Smooth muscle cell (in vitro differentiated cells): Measurements from ENCODE around the gene PATE1. TPM values are rescaled to one million over a fixed set of nuclear protein-coding genes. Genes with fewer than 3 reads are reported as not detected.

Experiments
- DNase-seq: peaks from one replicate; lab custom pipeline; 2025; ENCODE audit not compliant: unreplicated experiment; lab: John Stamatoyannopoulos, UW
- H2AFZ ChIP-seq: fragments of 200-600 bp; sonication (generic); 2 replicates; pipeline ENCODE4 v1.6.0; 2016; ENCODE audit warnings: antibody characterized with exemption, low read depth, mild to moderate bottlenecking
- H3F3A ChIP-seq: fragments of 200-600 bp; sonication (generic); 2 replicates; pipeline ENCODE4 v1.6.0; 2017; ENCODE audit warnings: antibody characterized with exemption, low read depth
- H3K27ac ChIP-seq: fragments of 200-600 bp; sonication (generic); 2 replicates; pipeline ENCODE4 v1.5.1; 2016; ENCODE audit warnings: low read depth, mild to moderate bottlenecking
- H3K27me3 ChIP-seq: fragments of 200-600 bp; sonication (generic); 2 replicates; pipeline ENCODE4 v1.6.1; 2016; ENCODE audit warnings: low read depth, mild to moderate bottlenecking
- H3K36me3 ChIP-seq: fragments of 200-600 bp; sonication (generic); 2 replicates; pipeline ENCODE4 v1.5.1; 2016; ENCODE audit warnings: low read depth
- H3K4me1 ChIP-seq: fragments of 200-600 bp; sonication (generic); 2 replicates; pipeline ENCODE4 v1.5.1; 2016; ENCODE audit warnings: low read depth
- H3K4me2 ChIP-seq: fragments of 200-600 bp; sonication (generic); 2 replicates; pipeline ENCODE4 v1.6.0; 2016; ENCODE audit warnings: mild to moderate bottlenecking
- H3K4me3 ChIP-seq: fragments of 200-600 bp; sonication (generic); 2 replicates; pipeline ENCODE4 v1.5.1; 2016; ENCODE audit warnings: mild to moderate bottlenecking
- H3K79me2 ChIP-seq: fragments of 200-600 bp; sonication (generic); 2 replicates; pipeline ENCODE4 v1.6.0; 2016; ENCODE audit warnings: low read depth, mild to moderate bottlenecking
- H3K9ac ChIP-seq: fragments of 200-600 bp; sonication (generic); 2 replicates; pipeline ENCODE4 v1.6.0; 2016; ENCODE audit warnings: low read depth
- H3K9me3 ChIP-seq: fragments of 200-600 bp; sonication (generic); replicated peaks from 2 replicates; pipeline ENCODE4 v1.5.1; 2016; ENCODE audit warnings: low read depth
- H4K20me1 ChIP-seq: fragments of 200-600 bp; sonication (generic); 2 replicates; pipeline ENCODE4 v1.6.0; 2016; ENCODE audit warnings: low read depth
- CTCF ChIP-seq: fragments of 200-600 bp; sonication (generic); IDR thresholded peaks from 2 replicates; pipeline ENCODE4 v1.5.1; 2017; ENCODE audit warnings: borderline replicate concordance, mild to moderate bottlenecking, antibody characterized with exemption; ENCODE audit not compliant: insufficient read depth, poor library complexity, severe bottlenecking
- WGBS: methylation state at CpG from one replicate; pipeline ENCODE4 v1.1.7; 2016; ENCODE audit warnings: low lambda C conversion rate; 5-methylcytosine and 5-hydroxymethylcytosine counted together
- polyA plus RNA-seq: library from polyadenylated mRNA; unstranded; fragments of >200 nt; fragmentation: Nextera tagmentation; extraction: Ambion mirVana; gene quantifications from 2 replicates; pipeline ENCODE4 v1.2.1, GENCODE V29; 2016
- total RNA-seq: library from RNA; depleted of rRNA; stranded (reverse); fragments of >200 nt; gene quantifications from 2 replicates; pipeline ENCODE4 v1.2.3, GENCODE V29; 2014

Gene PATE1
- total and polyA plus RNA-seq, 2 experiments from 2014 or later = not detected

GRCh38 chr11:125772834-125773505 lies 26.9 kb downstream of the PATE1 start:
- no peak overlapping the region for H3K4me2 ChIP-seq
- no peak for TF ChIP-seq CTCF
- H3K4me1 ChIP-seq = no peaks in the 10 kb centered on the region

GRCh38 chr11:125773516-125773915 lies 27.4 kb downstream of the PATE1 start:
- no peaks in the 10 kb centered on the region for H3K4me1 ChIP-seq
- H3F3A ChIP-seq = no peaks in the 10 kb centered on the region
- H3K9ac ChIP-seq = no peak overlapping the region
- no peak overlapping the region for H3K4me2 ChIP-seq
- H3K36me3 ChIP-seq = no peaks in the 10 kb centered on the region
- H3K27ac ChIP-seq = no peak overlapping the region
- no peaks in the 10 kb centered on the region for H3K79me2 ChIP-seq
- H3K4me3 ChIP-seq = no peak overlapping the region
- H3K27me3 ChIP-seq = no peaks in the 10 kb centered on the region
- WGBS = 70% methylated on average over 3 of the region's 3 CpGs
- no peaks in the 10 kb centered on the region for H3K9me3 ChIP-seq
- no peak for TF ChIP-seq CTCF
- H2AFZ ChIP-seq = no peak overlapping the region
- no peak for DNase-seq
- no peaks in the 10 kb centered on the region for H4K20me1 ChIP-seq

More at GRCh38 chr11:125772834-125773505, 26.9 kb downstream of the PATE1 start:
- no peak overlapping the region for H2AFZ ChIP-seq
- WGBS = 83% methylated on average over 3 of the region's 3 CpGs
- H3K4me3 ChIP-seq = no peak overlapping the region
- H3K36me3 ChIP-seq = no peaks in the 10 kb centered on the region
- no peaks in the 10 kb centered on the region for H3K27me3 ChIP-seq
- H3K9ac ChIP-seq = no peak overlapping the region
- H3K79me2 ChIP-seq = no peaks in the 10 kb centered on the region
- no peak overlapping the region for H3K27ac ChIP-seq
- DNase-seq = no peak
- H4K20me1 ChIP-seq = no peaks in the 10 kb centered on the region
- no peaks in the 10 kb centered on the region for H3F3A ChIP-seq
- H3K9me3 ChIP-seq = no peaks in the 10 kb centered on the region

- no peaks in the 10 kb centered on the region for H3K4me1 ChIP-seq
- H3K36me3 ChIP-seq = no peaks in the 10 kb centered on the region
- DNase-seq = no peak
- no peaks in the 10 kb centered on the region for H3K27me3 ChIP-seq
- no peak overlapping the region for H3K9ac ChIP-seq
- no peak overlapping the region for H3K4me3 ChIP-seq
- no peak overlapping the region for H3K27ac ChIP-seq
- H4K20me1 ChIP-seq = no peaks in the 10 kb centered on the region
- no peak overlapping the region for H3K4me2 ChIP-seq
- no peaks in the 10 kb centered on the region for H3F3A ChIP-seq
- no peaks in the 10 kb centered on the region for H3K79me2 ChIP-seq
- no peak for TF ChIP-seq CTCF
- no peaks in the 10 kb centered on the region for H3K9me3 ChIP-seq
- 81% methylated on average over 5 of the region's 5 CpGs for WGBS
- no peak overlapping the region for H2AFZ ChIP-seq
Observed at GRCh38 chr11:125777309-125777708, 31.2 kb downstream of the PATE1 start.

- Histone ChIP-seq H4K20me1 (no peaks in the 10 kb centered on the region), H3K9me3 (no peaks in the 10 kb centered on the region), H3K9ac (no peak within 1 kb of the TSS), H3K36me3 (no peaks in the 10 kb centered on the region), H3K79me2 (no peaks in the 10 kb centered on the region), H3K27me3 (no peaks in the 10 kb centered on the region), H3K4me3 (no peak within 1 kb of the TSS), H3K4me1 (no peaks in the 10 kb centered on the region), H3K4me2 (no peak within 1 kb of the TSS), H3K27ac (no peak within 1 kb of the TSS), H2AFZ (no peak within 1 kb of the TSS), H3F3A (no peaks in the 10 kb centered on the region)
- DNase-seq = no peak
- no peak for TF ChIP-seq CTCF
Observed at GRCh38 chr11:125778728-125779127, 32.6 kb downstream of the PATE1 start, which contains the start of gene PATE2. Gene PATE2 (minus strand): TSS chr11:125778828. CDS start chr11:125778773, 55 bp downstream.
